HG02973 (cell line): ENCODE data around the gene SYT2.
"Not testable (repeated sequence)": the region's sequence is repeated elsewhere in the genome, so short reads cannot be mapped to it uniquely, and the experiment has no call there.

Experiments used
- ATAC-seq: cut with Tn5 transposase; IDR thresholded peaks from one replicate; pipeline ENCODE4 v1.9.1; 2021; ENCODE audit warnings: moderate library complexity; ENCODE audit not compliant: unreplicated experiment

The SYT2 gene

DNA sequence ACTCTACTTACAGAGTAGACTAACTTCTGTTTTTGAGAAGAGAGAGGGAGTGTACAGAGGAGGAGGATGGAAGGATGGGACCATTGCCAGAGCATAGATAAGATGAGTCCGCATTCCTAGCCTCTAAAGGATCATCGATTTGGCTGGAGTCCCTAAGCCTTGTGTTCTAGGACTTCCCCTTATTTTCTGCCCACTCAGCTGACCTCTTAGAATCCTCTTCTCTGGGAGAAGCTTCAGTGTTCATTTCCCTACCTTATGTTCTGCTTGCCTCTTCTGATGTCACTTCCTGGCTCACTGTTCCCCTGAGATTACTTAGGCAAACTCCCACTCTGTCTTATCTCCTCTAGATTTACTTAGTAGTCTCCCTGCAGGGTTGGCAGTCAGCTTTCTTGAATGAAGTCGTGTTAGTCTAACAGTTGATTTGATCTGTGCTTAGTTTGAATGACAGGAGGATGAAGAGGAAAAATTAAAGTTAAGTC, 156.7 kb downstream of the SYT2 start:
- no peak for ATAC-seq

DNA sequence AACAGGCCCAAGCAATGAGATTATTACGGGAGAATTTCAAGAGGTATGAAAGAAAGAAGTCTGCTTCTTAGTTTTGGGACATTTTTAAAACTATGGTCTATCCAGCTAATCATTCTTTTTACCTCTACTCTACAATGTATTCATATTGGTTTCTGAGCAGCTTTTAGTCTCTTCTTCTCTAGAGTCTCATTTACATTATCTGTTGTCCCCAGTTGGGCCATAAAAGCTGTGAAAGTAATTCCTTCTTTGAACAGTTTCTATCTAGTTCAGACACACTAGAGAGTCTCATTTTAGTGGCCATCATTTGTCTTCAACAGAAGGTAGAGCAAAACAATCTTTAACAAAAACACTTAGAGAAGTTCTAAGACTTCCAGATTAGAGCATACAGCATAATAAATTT, 157.2 kb downstream of the SYT2 start:
- ATAC-seq: not testable (repeated sequence)

DNA sequence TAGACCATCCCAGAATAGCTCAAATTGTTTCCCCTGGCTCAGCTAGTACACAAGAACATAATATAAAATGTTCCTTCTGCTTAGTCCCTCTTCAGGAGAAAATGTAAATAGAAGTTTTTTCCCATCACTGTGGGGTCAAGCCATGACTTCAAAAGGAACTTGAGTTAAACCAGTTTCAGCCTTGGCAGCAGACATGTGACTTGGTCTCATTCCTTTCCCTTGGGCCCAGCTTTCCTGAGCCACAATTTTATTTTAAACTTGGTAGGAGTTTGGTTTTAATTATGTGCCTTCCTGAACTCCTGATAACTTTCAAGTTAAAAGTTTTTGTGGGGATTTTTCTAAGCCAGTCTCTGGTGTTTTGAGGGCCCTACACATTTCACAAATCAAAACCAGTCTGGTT, 157.6 kb downstream of the SYT2 start:
- ATAC-seq: not testable (repeated sequence)

DNA sequence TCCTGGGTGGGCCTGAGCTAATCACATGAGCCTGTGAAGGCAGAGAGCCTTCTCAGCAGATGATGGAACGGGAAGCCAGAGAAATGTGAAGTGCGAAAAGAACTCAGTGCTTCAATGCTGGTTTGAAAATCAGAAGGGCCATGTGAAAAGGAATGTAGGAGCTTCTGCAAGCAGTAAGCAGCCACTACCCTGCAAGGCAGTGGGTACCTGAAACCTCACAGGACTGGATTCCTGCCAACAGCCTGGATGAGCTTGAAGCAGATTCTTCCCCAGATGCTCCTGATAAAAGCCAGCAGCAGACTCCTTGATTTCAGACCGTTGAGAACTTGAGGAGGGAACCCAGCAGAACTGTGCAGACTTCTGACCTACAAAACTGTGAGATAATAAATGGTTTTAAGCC, 158.6 kb downstream of the SYT2 start:
- no peak for ATAC-seq

DNA sequence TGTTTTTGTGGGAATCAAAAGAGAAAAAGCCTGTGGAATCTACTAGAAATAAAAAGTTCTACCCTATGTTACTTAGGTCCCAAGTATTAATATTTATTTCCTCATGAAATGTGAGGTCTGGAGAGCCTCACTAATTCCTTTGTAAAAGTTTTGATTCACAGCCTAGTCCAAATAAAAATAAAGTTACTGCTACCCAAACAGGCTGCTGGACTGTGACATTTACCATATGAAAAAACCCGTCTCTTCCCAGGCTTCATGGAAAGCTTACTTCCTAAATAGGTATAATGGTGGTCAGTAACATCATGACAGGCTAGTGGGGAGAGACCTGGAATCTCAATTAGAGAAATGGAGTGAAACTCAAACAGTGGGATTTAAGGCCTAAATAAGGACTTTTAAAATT, 160.2 kb downstream of the SYT2 start:
- not testable (repeated sequence) for ATAC-seq

DNA sequence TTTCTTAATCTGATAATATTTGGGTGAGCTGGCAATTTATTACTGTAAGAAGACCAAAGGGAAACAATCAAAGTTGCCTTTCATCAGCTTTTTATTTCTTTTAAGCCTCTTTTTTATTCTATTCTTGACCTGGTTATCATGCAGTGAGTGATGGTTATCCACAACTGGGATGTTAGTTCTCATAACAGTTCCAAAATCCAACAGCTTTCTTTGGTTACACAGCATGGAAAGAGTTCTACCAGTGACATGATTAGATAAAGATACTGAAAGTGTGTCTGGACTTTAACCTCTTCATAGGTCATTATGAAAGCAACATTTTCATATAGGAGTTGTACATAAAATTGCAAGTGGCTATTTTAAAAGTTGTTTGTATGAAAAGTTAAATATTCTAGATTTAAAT, 163.0 kb downstream of the SYT2 start:
- ATAC-seq: peak; percentile 14

DNA sequence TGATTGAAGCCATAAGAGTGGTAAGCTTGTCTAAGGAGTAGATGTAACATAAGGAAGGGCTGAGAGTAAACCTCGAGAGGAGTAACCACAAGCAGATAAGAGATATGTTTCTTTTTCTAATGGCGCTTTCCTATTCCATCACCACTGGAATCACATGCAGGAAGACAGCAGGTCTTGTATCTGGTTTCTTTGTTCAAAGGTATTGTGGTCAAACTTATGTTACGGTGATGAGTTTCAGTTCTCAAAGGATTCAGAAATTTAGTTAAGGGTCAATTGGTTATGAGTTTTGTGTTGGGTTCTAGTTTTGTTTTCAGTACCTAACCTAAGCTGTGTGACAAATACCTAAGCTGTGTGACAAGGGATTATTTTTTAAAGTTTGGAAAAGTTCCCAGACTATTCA, 163.5 kb downstream of the SYT2 start:
- ATAC-seq: peak; percentile 83

DNA sequence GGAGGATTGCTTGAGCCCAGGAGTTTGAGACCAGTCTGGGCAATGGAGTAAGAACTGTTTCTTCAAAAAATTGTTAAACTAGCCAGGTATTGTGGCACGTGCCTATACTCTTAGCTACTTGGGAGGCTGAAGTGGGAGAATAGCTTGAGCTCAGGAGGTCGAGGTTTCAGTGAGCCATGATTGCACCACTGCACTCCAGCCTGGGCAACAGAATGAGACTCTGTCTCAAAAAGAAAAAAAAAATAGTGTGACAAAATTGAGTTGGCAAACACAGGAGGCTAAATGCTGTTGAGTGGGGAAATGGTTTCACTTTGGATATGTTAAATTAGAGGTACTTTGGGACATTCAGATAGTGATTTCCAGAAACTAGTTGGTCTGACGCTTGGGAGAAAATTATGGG, 163.9 kb downstream of the SYT2 start:
- peak; percentile 22 for ATAC-seq

DNA sequence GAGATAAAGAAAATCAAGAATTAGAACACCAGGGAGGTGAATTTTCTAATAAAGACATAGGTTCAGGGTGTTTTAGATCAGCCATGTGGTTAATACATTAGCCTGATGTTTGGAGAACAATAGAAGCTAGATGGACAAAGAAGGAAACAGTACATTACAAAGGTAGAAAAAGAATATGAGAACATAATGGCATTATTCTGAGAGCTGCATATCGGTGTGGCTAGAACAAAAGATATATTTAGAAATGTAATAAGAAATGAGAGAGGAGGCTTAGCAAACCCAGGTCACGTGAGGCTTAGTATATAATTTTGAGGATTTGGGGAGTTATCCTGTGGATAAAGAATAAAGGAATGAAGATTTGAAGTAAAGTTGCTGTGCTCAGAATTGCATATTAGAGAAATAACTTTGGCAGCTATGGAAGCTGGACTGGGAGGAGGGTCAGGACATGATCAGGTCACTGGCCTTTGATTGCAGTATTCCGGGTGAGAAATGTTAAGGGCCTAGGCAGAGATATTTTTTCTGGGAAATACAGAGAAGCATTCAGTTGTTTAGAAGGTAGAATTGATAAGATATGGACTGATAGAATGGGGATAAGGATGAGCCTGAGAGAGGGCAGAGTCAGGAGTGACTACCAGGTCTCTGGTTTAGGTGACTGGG, 164.5 kb downstream of the SYT2 start:
- ATAC-seq: not testable (repeated sequence)

DNA sequence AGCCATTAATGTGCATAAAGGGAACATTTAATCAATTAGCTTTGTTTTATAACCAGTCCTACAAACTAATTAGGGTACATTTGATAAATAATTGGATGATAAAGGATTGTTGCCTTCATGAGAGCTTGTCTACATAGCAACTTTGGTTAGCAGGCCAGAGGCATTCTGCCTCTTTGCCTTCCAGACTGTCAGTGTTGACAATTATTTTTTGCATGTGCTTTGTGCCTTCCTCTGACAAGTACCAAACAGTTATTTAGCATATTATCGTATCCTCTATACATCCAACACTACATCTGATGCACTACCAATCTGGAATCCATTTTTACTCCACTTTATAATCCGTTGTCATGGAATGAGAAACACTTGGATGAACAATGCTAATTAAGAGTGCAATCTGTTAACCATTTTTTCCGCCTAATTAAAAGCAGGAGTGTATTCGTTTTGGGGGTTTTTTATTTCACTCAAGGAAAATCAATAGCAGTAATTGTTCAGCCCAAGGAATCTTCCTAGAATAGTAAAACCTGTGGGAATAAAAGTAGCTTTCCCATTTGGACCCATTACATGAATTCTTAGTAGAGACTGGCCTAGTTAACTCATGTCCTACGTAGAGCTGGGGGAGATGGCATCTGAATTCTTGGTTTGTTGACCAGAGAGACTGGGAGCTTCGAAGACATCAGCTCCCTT, 165.3 kb downstream of the SYT2 start:
- ATAC-seq: not testable (repeated sequence)

DNA sequence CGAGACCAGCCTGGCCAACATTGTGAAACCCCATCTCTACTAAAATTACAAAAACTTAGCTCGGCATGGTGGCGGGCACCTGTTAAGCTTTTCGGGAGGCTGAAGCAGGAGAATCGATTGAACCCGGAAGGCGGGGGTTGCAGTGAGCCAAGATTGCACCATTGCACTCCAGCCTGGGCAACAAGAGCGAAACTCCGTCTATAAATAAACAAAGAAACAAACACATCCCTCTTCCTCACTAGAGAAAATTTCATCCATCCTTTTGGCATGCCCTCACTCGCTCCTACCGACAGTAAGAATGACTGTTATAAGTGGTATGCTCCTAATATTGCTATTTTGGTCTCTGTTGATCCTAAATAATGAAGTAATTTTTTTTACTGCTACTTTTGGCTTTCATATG, 166.7 kb downstream of the SYT2 start:
- ATAC-seq: not testable (repeated sequence)

DNA sequence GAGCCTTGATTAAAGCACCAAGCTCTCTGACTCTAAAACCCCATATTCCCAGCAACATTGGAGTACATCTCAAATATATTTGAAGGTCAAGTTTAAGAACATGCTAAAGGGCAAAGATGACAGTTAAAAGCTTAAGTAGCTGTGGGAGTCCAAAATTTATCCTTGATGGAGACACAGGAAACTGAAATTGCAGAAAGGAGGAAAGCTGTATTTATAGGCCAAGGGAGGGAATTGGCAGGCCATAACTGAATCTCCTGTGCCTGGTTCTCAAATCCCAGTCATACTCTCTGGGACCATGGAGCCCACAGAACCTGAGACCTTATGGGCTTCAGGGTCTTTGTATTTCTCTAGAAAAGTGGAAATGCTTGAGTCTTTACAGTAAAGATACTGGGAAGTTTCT, 167.8 kb downstream of the SYT2 start:
- ATAC-seq: not testable (repeated sequence)

DNA sequence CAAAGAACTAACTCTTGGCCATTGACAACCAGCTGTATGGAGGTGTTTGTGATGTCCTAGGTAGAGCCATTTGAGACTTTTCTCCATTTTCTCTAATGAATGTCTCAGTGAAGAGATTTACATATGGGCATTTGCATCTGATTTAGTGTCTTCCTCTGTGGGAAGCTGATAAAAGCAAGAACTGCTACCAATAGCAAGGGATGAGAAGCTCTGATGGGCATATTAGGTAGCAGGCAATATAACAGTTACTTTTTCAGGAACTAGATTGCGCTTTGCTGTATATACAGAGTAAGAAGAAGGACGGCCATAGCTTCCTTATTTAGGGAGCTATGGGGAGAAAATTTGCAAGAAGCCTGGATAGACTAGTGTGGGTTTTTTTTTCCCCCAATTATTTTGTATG, 169.4 kb downstream of the SYT2 start:
- ATAC-seq: not testable (repeated sequence)
